Liver (tissue), 9 donors: Measurements from ENCODE around the gene CLDN15. TPM values are rescaled to one million over a fixed set of nuclear protein-coding genes. Genes with fewer than 3 reads are reported as not detected.

Experiments
- DNase-seq: peaks from one replicate; pipeline ENCODE4 v3.0.0-alpha.2; 2017; ENCODE audit warnings: low spot score
- H3K27ac ChIP-seq, 2 donors: one replicate each; pipeline ENCODE4 v1.7.0; 2013; ENCODE audit warnings: inconsistent platforms in 2 of 2, low read length in 2 of 2, control low read depth in 1 of 2, low read depth in 1 of 2, mild to moderate bottlenecking in 1 of 2
- H3K27me3 ChIP-seq, 4 donors: one replicate each; pipeline versions ENCODE4 v1.6.1 to v1.7.0; 2013; ENCODE audit warnings: low read length in 3 of 4, inconsistent platforms in 1 of 4, mild to moderate bottlenecking in 1 of 4, moderate library complexity in 1 of 4; ENCODE audit not compliant: control insufficient read depth in 4 of 4, insufficient read depth in 4 of 4
- H3K36me3 ChIP-seq, 4 donors: one replicate each; pipeline versions ENCODE4 v1.6.1 to v1.7.0; 2013; ENCODE audit warnings: low read length in 3 of 4, mild to moderate bottlenecking in 3 of 4, low read depth in 1 of 4, moderate library complexity in 1 of 4; ENCODE audit not compliant: control insufficient read depth in 4 of 4, insufficient read depth in 3 of 4
- H3K4me1 ChIP-seq, 4 donors: one replicate each; pipeline versions ENCODE4 v1.6.1 to v1.7.0; 2013; ENCODE audit warnings: low read length in 3 of 4, mild to moderate bottlenecking in 3 of 4, moderate library complexity in 1 of 4; ENCODE audit not compliant: control insufficient read depth in 4 of 4, insufficient read depth in 4 of 4
- H3K4me3 ChIP-seq, 3 donors: one replicate each; pipeline versions ENCODE4 v1.6.1 to v1.7.0; 2013; ENCODE audit warnings: low read length in 3 of 3, control low read depth in 1 of 3, low read depth in 1 of 3, mild to moderate bottlenecking in 1 of 3
- H3K9ac ChIP-seq, 2 donors: one replicate each; pipeline ENCODE4 v1.7.0; 2013; ENCODE audit warnings: low read length in 2 of 2, mild to moderate bottlenecking in 2 of 2, moderate library complexity in 2 of 2, control low read depth in 1 of 2, low read depth in 1 of 2
- H3K9me3 ChIP-seq, 4 donors: one replicate each; pipeline versions ENCODE4 v1.6.1 to v1.7.0; 2013; ENCODE audit warnings: low read length in 3 of 4; ENCODE audit not compliant: control insufficient read depth in 4 of 4
- ATF3 ChIP-seq: IDR thresholded peaks from 2 replicates; pipeline ENCODE4 v1.6.1; 2016; ENCODE audit warnings: antibody characterized with exemption
- CTCF ChIP-seq: fragments of 150-350 bp; IDR thresholded peaks from 2 replicates; pipeline ENCODE4 v1.5.1; 2017; ENCODE audit warnings: improper control_type of control experiment, low read depth, low read length; ENCODE audit not compliant: missing input control
- EGR1 ChIP-seq, 2 donors: IDR thresholded peaks; 2 replicates each; pipeline ENCODE4 v1.6.1; 2016 to 2018; ENCODE audit warnings: antibody characterized with exemption in 2 of 2, low read depth in 2 of 2
- FOXA1 ChIP-seq: IDR thresholded peaks from 2 replicates; pipeline ENCODE4 v1.6.1; 2016; ENCODE audit warnings: antibody characterized with exemption
- FOXA2 ChIP-seq: IDR thresholded peaks from 2 replicates; pipeline ENCODE4 v1.6.1; 2016; ENCODE audit warnings: antibody characterized with exemption
- GABPA ChIP-seq, 2 donors: IDR thresholded peaks in 1 of 2; conservative IDR thresholded peaks in 1 of 2; 2 replicates each; pipeline ENCODE4 v1.6.1; 2016; ENCODE audit warnings: antibody characterized with exemption in 2 of 2, mild to moderate bottlenecking in 1 of 2, moderate library complexity in 1 of 2
- HNF4A ChIP-seq, 2 donors: conservative IDR thresholded peaks; 2 replicates each; pipeline ENCODE4 v1.6.1; 2016; ENCODE audit warnings: antibody characterized with exemption in 2 of 2, mild to moderate bottlenecking in 2 of 2
- JUND ChIP-seq, 2 donors: IDR thresholded peaks; 2 replicates each; pipeline ENCODE4 v1.6.1; 2016; ENCODE audit warnings: antibody characterized with exemption in 2 of 2
- MAX ChIP-seq: IDR thresholded peaks from 2 replicates; pipeline ENCODE4 v1.6.1; 2016; ENCODE audit warnings: antibody characterized with exemption
- NR2F2 ChIP-seq: IDR thresholded peaks from 2 replicates; pipeline ENCODE4 v1.6.1; 2016; ENCODE audit warnings: antibody characterized with exemption
- RAD21 ChIP-seq, 2 donors: IDR thresholded peaks; 2 replicates each; pipeline ENCODE4 v1.6.1; 2016; ENCODE audit warnings: antibody characterized with exemption in 2 of 2, mild to moderate bottlenecking in 2 of 2
- REST ChIP-seq: IDR thresholded peaks from 2 replicates; pipeline ENCODE4 v1.6.1; 2016; ENCODE audit warnings: antibody characterized with exemption, mild to moderate bottlenecking
- RXRA ChIP-seq, 2 donors: IDR thresholded peaks; 2 replicates each; pipeline ENCODE4 v1.6.1; 2017 to 2018; ENCODE audit warnings: antibody characterized with exemption in 2 of 2, mild to moderate bottlenecking in 1 of 2
- SP1 ChIP-seq: IDR thresholded peaks from 2 replicates; pipeline ENCODE4 v1.6.1; 2018; ENCODE audit warnings: antibody characterized with exemption, mild to moderate bottlenecking
- TAF1 ChIP-seq: conservative IDR thresholded peaks from 2 replicates; pipeline ENCODE4 v1.6.1; 2016; ENCODE audit warnings: antibody characterized with exemption, mild to moderate bottlenecking
- YY1 ChIP-seq: IDR thresholded peaks from 2 replicates; pipeline ENCODE4 v1.6.1; 2016; ENCODE audit warnings: antibody characterized with exemption, mild to moderate bottlenecking
- ZBTB33 ChIP-seq: IDR thresholded peaks from 2 replicates; pipeline ENCODE4 v1.6.1; 2016; ENCODE audit warnings: antibody characterized with exemption
- WGBS: extraction: QIAGEN DNeasy Blood & Tissue Kit; methylation state at CpG from one replicate; pipeline ENCODE4 v1.1.7; 2013; 5-methylcytosine and 5-hydroxymethylcytosine counted together
- polyA plus RNA-seq, 2 donors: library from polyadenylated mRNA; stranded (reverse) in 1 of 2; unstranded in 1 of 2; fragments of 200-250 nt in 1 of 2; fragments of >200 nt in 1 of 2; fragmentation: Nextera tagmentation in 1 of 2; extraction: Ambion mirVana in 1 of 2; gene quantifications; one replicate each; pipeline versions ENCODE4 v1.2.1 to v1.2.3, GENCODE V29; 2013 to 2015
- total RNA-seq, 2 donors: library from RNA; depleted of rRNA; stranded (reverse); fragments of >200 nt; gene quantifications; one replicate each; pipeline ENCODE4 v1.2.3, GENCODE V29; 2014
- donor health status: healthy.
- donor health status: healthy.
- donor health status: healthy.
- donor health status: healthy.
- donor health status: healthy.

CLDN15 gene
- total and polyA plus RNA-seq, 4 donors, result 3.7 to 12.4 (median 4.6) TPM

- DNase-seq, result no peak
- TF ChIP-seq RXRA (IDR thresholded peaks at IDR 0.05) (no peak), NR2F2 (no peak), EGR1 (IDR thresholded peaks at IDR 0.05; ENCODE audit: low read depth in 2 of 2) (no peak), GABPA (IDR thresholded peaks at IDR 0.05 in 1 of 2, conservative IDR thresholded peaks at IDR 0.05 in 1 of 2) (no peak), ZBTB33 (no peak), TAF1 (no peak), ATF3 (no peak), RAD21 (IDR thresholded peaks at IDR 0.05) (no peak), SP1 (no peak), YY1 (no peak), REST (no peak), FOXA1 (no peak), JUND (IDR thresholded peaks at IDR 0.05) (no peak)
- 92% methylated on average over 5 of the region's 5 CpGs for WGBS
- no peak overlapping the region for H3K27ac ChIP-seq
- no peak overlapping the region for H3K9ac ChIP-seq
- no peaks in the 10 kb centered on the region for H3K27me3 ChIP-seq
- no peaks in the 10 kb centered on the region for H3K9me3 ChIP-seq
- no peak overlapping the region for H3K4me3 ChIP-seq
- H3K36me3 ChIP-seq, result peaks cover 0 to 12% (median 4%) of the 10 kb centered on the region in 4 donors
- H3K4me1 ChIP-seq, result peaks cover 2 to 27% (median 15%) of the 10 kb centered on the region in 4 donors
Observed at GRCh38 chr7:101202603-101202918, 35.0 kb downstream of the CLDN15 start.

- Histone ChIP-seq H3K9ac (no peak overlapping the region), H3K9me3 (no peaks in the 10 kb centered on the region), H3K27ac (peak overlapping the region; percentile 23 to 65), H3K36me3 (peaks cover 0 to 9% (median 4%) of the 10 kb centered on the region in 4 donors), H3K4me1 (peaks cover 2 to 27% (median 15%) of the 10 kb centered on the region in 4 donors), H3K4me3 (peak overlapping the region in 2 of 3 donors; percentile 30 to 57), H3K27me3 (no peaks in the 10 kb centered on the region)
- DNase-seq, result peak; percentile 58
- WGBS, result 15% methylated on average over 75 of the region's 75 CpGs
- TF ChIP-seq YY1 (no peak), CTCF (no peak), MAX (no peak), HNF4A (conservative IDR thresholded peaks at IDR 0.05) (peak in 1 of 2 donors; percentile 48), FOXA1 (no peak), FOXA2 (no peak), ATF3 (no peak), REST (no peak), GABPA (IDR thresholded peaks at IDR 0.05 in 1 of 2, conservative IDR thresholded peaks at IDR 0.05 in 1 of 2) (no peak), SP1 (peak; percentile 20), JUND (IDR thresholded peaks at IDR 0.05) (no peak), RXRA (IDR thresholded peaks at IDR 0.05) (no peak)
Observed at GRCh38 chr7:101201695-101202602, 35.7 kb downstream of the CLDN15 start.
